Mucosa of stomach (tissue), 1 donor: ENCODE measurements around the gene CRB2.
"Not testable (repeated sequence)": the region's sequence is repeated elsewhere in the genome, so short reads cannot be mapped to it uniquely, and the experiment has no call there.

ENCODE experiments used
- H3K27me3 ChIP-seq: one replicate; pipeline ENCODE4 v1.7.0; 2013; ENCODE audit warnings: mild to moderate bottlenecking, low read length; ENCODE audit not compliant: control insufficient read depth, insufficient read depth
- H3K36me3 ChIP-seq: one replicate; pipeline ENCODE4 v1.7.0; 2013; ENCODE audit warnings: low read length; ENCODE audit not compliant: control insufficient read depth, insufficient read depth
- H3K4me1 ChIP-seq: one replicate; pipeline ENCODE4 v1.7.0; 2013; ENCODE audit warnings: mild to moderate bottlenecking, low read length; ENCODE audit not compliant: control insufficient read depth, insufficient read depth
- H3K4me3 ChIP-seq: one replicate; pipeline ENCODE4 v1.7.0; 2013; ENCODE audit warnings: low read length
- H3K9ac ChIP-seq: one replicate; pipeline ENCODE4 v1.7.0; 2013; ENCODE audit warnings: mild to moderate bottlenecking, low read length, moderate library complexity
- H3K9me3 ChIP-seq: one replicate; pipeline ENCODE4 v1.7.0; 2013; ENCODE audit warnings: mild to moderate bottlenecking, low read length, moderate library complexity; ENCODE audit not compliant: control insufficient read depth
- donor health status: Pancreatic carcinoma.

The CRB2 gene

DNA sequence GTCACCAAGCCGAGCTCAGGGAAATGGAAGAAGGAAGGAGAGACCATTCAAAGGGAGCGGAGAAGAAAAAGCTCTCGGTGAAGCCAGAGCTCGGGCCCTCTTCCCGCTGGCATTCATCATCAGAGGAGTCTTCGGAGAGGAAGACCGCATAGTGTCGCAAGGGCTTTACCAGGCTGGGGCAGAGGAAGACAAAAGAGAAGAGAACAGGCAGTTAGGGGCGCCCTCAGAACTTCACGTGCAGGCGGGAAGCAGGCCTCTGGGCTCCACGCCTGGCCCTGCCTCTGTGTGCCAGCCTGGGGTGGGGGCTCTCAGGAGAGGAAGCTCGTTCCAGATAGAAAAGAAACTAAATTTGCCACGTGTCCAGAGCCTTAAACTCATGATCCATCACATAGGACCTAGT, 31.7 kb downstream of the CRB2 start:
- no peak overlapping the region for H3K4me3 ChIP-seq
- H3K9me3 ChIP-seq: no peaks in the 10 kb centered on the region
- no peaks in the 10 kb centered on the region for H3K27me3 ChIP-seq
- no peaks in the 10 kb centered on the region for H3K4me1 ChIP-seq
- no peaks in the 10 kb centered on the region for H3K36me3 ChIP-seq
- no peak overlapping the region for H3K9ac ChIP-seq

DNA sequence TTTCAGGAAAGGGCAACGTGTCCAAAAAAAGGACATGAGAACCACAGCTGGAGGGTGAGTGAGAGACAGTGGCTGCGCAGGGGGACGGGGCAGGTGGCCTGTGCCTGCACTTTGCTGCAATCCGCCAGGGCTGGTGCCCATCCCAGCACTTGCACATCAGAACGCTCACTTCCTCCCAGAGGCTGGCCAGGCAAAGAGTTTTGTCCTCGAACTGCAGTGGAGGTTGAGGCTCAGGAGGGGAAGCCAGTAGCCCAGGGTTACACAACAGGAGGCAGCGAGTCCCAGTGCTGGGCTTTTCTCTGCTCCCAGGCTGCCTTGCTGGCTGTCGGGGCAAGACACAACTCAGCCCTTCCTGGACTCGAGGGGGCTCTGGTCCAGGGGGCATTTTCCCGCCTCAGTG, 33.1 kb downstream of the CRB2 start:
- Histone ChIP-seq H3K9me3 (no peaks in the 10 kb centered on the region), H3K4me1 (no peaks in the 10 kb centered on the region), H3K9ac (no peak overlapping the region), H3K36me3 (no peaks in the 10 kb centered on the region), H3K4me3 (no peak overlapping the region), H3K27me3 (no peaks in the 10 kb centered on the region)

DNA sequence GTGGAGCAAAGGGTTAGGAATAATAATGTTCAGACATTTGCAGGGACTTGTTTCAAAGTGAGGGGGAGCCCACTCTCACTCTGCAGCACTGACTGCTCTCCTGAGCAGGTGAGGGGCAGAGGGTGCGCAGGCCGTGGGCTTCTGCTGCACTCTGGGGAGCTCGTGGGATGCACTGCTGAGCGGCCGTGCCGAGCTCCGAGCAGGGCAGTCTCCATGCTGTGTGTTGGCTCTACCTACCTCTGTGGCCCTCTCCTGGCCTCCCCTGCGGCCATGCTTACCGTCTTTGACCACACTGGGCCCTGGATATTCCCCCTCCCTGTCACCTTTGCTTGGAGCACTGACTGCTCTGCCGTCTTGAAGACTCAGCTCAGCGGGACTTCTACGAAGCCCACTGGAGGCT, 33.7 kb downstream of the CRB2 start:
- Histone ChIP-seq H3K36me3 (no peaks in the 10 kb centered on the region), H3K9me3 (no peaks in the 10 kb centered on the region), H3K9ac (no peak overlapping the region), H3K4me1 (no peaks in the 10 kb centered on the region), H3K4me3 (no peak overlapping the region), H3K27me3 (no peaks in the 10 kb centered on the region)

DNA sequence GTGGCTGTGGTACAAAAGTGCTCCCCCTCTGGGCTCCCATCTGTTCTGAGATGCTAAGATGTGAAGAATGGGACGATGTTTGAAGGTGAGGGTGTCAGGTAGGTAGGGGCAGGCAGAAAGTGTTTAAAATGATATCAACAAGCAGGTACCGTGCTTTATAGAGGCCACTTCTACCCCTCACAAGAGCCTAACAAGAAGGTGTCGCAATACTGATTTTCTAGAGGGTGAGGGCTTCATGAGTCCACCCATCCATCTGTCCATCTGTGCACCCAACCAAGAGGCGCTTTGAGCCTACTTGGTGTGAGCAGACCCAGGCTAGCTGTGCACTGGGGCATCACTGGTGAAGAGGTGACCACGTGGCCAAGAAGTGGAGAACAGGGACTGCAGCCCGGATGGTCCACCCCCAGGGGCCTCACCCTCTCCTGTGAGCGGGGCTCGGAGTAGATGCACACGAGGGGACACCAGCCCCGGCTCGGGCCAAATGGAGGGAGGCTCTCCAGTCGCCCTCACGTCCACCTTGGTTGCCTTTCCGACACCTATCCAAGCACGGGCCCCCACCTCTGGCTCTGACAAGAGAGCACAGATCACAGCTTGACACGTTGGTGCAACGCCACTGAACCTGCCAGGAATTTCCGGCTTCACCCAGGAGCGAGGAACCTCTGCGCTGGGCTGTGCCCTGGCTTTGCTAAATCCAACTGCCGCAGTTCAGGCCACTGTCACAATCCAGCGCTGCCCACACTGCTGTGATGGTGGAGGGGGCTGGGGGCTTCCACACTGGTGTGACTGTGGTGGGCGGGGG, 34.5 kb downstream of the CRB2 start:
- Histone ChIP-seq H3K27me3 (no peaks in the 10 kb centered on the region), H3K9ac (no peak overlapping the region), H3K36me3 (no peaks in the 10 kb centered on the region), H3K4me1 (no peaks in the 10 kb centered on the region), H3K9me3 (no peaks in the 10 kb centered on the region), H3K4me3 (no peak overlapping the region)

DNA sequence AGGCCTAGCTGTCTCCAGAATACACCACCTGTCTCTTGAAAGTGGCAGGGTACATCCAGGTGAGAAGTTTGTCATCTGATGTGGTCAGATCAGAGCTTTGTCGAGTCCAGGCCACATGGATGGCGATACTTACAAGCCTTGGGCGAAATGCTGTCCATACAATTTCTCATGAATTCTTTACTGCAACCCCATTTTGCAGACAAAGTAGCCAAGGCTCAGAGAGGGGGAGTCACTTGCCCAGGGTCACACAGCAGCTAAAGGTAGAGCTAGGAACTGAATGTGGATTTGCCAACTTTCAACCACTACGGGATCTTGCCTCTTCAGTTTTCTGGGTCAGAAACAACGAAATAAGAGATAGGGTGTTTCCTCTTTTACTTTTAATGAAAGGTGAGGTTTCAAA, 35.2 kb downstream of the CRB2 start:
- H3K27me3 ChIP-seq: no peaks in the 10 kb centered on the region
- no peaks in the 10 kb centered on the region for H3K36me3 ChIP-seq
- no peak overlapping the region for H3K9ac ChIP-seq
- no peaks in the 10 kb centered on the region for H3K4me1 ChIP-seq
- H3K4me3 ChIP-seq: no peak overlapping the region
- H3K9me3 ChIP-seq: no peaks in the 10 kb centered on the region

DNA sequence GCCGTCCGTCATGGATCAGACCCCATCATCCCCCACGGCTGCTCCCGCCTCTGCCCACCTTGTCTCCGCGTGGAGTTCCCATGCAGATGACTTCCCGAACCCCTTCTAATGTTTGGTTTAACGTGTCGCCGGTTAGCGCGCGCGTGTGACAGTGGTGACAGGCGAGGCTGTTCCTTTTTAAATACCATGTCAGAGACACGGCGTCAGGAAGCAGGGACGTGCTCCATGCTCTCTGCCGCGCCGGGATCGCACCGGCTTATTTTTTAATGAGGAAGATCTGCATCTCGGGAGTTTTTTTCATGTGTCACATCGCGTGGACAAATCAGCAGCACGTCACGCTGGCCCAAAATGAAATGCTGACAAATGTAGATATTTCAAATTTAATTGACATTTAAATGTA, 35.9 kb downstream of the CRB2 start:
- Histone ChIP-seq H3K4me3 (no peak overlapping the region), H3K27me3 (no peaks in the 10 kb centered on the region), H3K9ac (no peak overlapping the region), H3K9me3 (no peaks in the 10 kb centered on the region), H3K36me3 (no peaks in the 10 kb centered on the region), H3K4me1 (no peaks in the 10 kb centered on the region)

DNA sequence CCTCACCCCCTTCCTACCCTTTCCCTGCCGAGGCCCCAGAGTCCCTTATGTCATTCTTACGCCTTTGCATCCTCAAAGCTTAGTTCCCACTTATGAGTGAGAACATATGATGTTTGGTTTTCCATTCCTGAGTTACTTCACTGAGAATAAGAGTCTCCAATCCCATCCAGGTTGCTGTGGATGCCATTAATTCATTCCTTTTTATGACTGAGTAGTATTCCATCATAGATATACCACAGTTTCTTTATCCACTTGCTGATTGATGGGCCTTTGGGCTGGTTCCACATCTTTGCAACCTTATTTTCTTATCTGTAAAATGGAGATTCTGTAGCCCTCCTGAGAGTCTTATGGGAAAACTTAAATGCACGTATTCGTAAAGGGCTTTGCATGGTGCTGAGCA, 36.8 kb downstream of the CRB2 start:
- Histone ChIP-seq H3K4me1 (no peaks in the 10 kb centered on the region), H3K4me3 (no peak overlapping the region), H3K9me3 (no peaks in the 10 kb centered on the region), H3K36me3 (no peaks in the 10 kb centered on the region), H3K27me3 (no peaks in the 10 kb centered on the region), H3K9ac (no peak overlapping the region)

DNA sequence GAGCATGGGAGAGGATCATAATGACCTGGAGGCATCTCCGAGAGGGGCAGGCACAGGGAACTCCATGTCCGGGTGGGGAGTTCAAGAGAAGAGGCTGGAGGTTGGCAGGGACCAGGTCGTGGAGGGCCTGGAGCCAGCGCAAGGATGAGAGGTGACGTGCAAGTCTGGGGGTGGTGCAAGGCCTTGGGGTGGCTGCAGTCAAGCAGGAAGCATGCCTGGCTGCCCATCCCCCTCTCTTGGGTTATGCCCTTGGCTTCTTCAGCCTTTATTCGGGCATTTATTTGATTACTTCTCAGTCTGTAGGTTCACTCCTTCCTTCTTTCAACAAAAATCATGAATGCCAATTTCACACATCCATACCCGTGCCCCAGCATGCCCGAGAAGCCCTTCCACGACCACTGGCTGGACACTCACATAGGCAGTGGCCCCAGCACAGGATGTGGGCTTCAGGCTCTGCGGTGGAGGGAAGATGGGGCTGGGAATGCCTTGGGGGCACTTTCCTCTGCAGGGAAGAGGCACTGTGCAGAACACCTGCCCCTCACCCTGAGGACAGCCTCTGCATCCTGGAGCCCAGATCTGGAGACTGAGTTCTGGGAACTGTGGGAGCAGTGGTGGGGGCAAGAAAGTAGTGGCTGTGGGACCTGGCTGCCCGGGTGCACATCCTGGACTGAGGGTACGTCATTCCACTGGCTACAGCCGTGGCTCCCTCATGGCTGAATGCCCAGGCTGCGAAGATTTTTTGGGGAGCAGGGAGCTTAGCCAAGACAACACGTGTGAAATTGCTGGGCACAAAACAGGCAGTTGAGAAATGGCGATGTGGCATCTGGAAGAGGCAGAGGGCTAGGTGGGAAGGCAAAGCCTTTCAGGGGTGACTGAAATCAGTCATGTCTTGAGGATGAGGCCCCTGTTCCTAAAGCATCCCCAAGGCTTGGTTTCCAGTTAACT, 38.6 kb downstream of the CRB2 start:
- Histone ChIP-seq H3K27me3 (no peaks in the 10 kb centered on the region), H3K4me1 (no peaks in the 10 kb centered on the region), H3K9me3 (no peaks in the 10 kb centered on the region), H3K4me3 (no peak overlapping the region), H3K36me3 (no peaks in the 10 kb centered on the region), H3K9ac (no peak overlapping the region)

DNA sequence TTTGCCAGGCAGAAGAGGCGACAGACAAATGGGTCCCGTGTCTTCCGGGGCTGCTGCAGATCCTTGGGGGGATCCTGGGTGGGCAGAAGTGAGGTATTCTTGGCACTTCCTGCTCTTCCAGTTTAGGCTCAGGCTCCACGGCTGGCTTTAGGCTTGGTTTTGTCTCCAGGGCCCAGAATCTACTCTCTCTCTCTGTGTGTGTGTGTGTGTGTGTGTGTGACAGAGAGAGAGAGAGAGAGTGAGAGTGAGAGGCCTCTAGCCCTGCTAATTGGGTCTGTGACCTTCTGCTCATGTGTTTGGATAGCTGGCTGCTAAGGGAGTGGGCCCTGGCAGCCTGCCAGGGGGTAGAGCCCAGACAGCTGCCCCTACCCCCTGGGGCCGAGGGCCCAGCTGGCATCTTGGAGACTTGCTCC, 39.3 kb downstream of the CRB2 start:
- H3K9me3 ChIP-seq: no peaks in the 10 kb centered on the region
- no peak overlapping the region for H3K4me3 ChIP-seq
- H3K9ac ChIP-seq: no peak overlapping the region
- no peaks in the 10 kb centered on the region for H3K4me1 ChIP-seq
- no peaks in the 10 kb centered on the region for H3K27me3 ChIP-seq
- H3K36me3 ChIP-seq: no peaks in the 10 kb centered on the region

DNA sequence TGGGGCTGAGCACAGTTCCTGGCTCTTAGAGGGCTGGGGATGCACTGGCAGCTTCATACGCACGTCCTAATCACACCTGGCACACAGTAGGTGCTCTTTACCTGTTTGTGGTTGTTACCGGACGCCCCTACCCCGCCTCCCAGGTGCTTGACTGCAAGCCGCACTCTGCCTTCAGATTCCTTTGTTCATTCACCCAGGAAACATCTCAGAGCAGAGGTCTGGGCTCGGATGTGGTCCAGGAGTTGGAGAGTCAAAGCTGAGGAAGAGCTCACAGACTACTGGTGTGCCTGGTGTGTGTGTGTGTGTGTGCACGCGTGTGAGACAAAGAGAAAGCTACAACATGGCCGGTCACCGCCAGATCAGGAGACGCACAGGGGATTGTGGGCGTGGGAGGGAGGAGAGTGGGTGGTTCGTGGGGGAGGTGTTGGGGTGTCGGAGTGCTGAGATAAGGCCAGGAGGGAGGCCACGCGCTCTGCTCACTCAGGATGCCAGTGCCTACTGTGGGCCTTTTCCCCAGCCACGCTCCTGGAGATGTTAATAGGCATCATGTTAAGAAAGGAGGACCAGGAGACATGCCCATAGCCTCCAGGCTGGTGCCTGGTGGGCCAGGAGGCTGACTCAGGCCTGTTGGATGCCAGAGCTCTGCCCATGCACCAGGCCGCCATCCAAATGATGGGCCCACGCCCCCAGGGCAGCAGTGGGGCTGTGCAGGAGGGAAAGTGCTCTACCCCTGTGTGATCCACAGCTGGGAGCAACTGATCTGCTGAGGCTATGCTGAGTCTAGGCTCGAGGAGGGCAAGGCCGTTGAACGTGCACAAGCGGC, 39.9 kb downstream of the CRB2 start:
- Histone ChIP-seq H3K4me3 (no peak overlapping the region), H3K27me3 (no peaks in the 10 kb centered on the region), H3K4me1 (no peaks in the 10 kb centered on the region), H3K9ac (no peak overlapping the region), H3K9me3 (no peaks in the 10 kb centered on the region), H3K36me3 (no peaks in the 10 kb centered on the region)

DNA sequence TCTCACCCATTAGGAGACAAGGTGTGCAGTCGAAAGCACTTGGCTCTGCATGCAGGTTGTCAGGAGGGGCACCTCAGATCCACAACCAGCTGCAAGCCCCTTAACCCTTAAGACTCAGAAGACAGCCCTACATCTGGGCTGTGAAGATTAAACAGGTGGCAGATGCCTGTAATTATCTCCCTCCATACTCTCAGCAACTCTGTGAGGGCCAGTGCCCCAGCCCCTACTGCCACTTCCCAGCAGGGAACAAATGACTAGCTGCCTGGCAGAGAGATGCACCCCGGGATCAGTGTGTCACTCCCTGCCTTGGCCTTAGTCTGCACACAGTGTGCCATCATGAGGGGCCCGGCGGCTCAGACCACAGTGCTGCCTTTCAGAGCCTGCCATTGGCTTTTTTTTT, 42.0 kb downstream of the CRB2 start:
- Histone ChIP-seq H3K4me1 (no peaks in the 10 kb centered on the region), H3K9ac (no peak overlapping the region), H3K4me3 (no peak overlapping the region), H3K9me3 (no peaks in the 10 kb centered on the region), H3K27me3 (no peaks in the 10 kb centered on the region), H3K36me3 (no peaks in the 10 kb centered on the region)

DNA sequence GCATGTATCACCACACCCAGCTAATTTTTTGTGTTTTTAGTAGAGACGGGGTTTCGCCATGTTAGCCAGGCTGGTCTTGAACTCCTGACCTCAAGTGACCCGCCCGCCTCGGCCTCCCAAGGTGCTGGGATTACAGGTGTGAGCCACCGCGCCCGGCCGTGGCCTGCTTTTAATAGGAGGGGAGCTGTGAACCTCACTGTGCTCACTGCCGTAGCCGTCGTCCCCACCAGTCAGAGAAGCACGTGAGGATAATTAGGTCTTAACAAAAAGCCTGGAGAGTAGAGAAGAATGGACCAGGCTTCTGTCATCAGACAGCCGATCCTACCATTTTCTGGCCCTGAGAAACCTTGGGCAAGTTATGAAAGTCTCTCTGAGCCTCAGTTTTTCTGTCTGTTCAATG, 42.9 kb downstream of the CRB2 start:
- not testable (repeated sequence) for H3K9me3 ChIP-seq, H3K36me3 ChIP-seq, H3K27me3 ChIP-seq, H3K4me3 ChIP-seq, H3K9ac ChIP-seq, H3K4me1 ChIP-seq
